ENCODE measurements around the gene SOWAHC.
"Not testable (repeated sequence)": the region's sequence is repeated elsewhere in the genome, so short reads cannot be mapped to it uniquely, and the experiment has no call there.

The SOWAHC gene

GRCh38 chr2:109615637-109616144, 1.5 kb downstream of the SOWAHC start:
- no peak for DNase-seq

- no peak for DNase-seq
Measured at GRCh38 chr2:109616184-109616583, 2.0 kb downstream of the SOWAHC start.

GRCh38 chr2:109619032-109619615, 5.0 kb downstream of the SOWAHC start:
- DNase-seq = no peak

GRCh38 chr2:109623297-109623696, 9.1 kb downstream of the SOWAHC start:
- no peak for DNase-seq

- DNase-seq = no peak
Measured at GRCh38 chr2:109623923-109624322, 9.8 kb downstream of the SOWAHC start.

GRCh38 chr2:109624339-109624738, 10.2 kb downstream of the SOWAHC start:
- no peak for DNase-seq

- DNase-seq = not testable (repeated sequence)
Measured at GRCh38 chr2:109628321-109628720, 14.2 kb downstream of the SOWAHC start.

- DNase-seq = no peak
Measured at GRCh38 chr2:109629867-109630266, 15.7 kb downstream of the SOWAHC start.

GRCh38 chr2:109630441-109631430, 16.6 kb downstream of the SOWAHC start:
- no peak for DNase-seq

GRCh38 chr2:109631741-109632140, 17.6 kb downstream of the SOWAHC start:
- no peak for DNase-seq

- DNase-seq = no peak
Measured at GRCh38 chr2:109632158-109632789, 18.1 kb downstream of the SOWAHC start.

- DNase-seq = no peak
Measured at GRCh38 chr2:109633284-109633961, 19.3 kb downstream of the SOWAHC start.

GRCh38 chr2:109635426-109636304, 21.5 kb downstream of the SOWAHC start:
- DNase-seq = no peak

GRCh38 chr2:109636317-109636716, 22.2 kb downstream of the SOWAHC start:
- DNase-seq = no peak

- no peak for DNase-seq
Measured at GRCh38 chr2:109637749-109638570, 23.8 kb downstream of the SOWAHC start.

- no peak for DNase-seq
Measured at GRCh38 chr2:109638795-109639194, 24.6 kb downstream of the SOWAHC start.

GRCh38 chr2:109640000-109640399, 25.8 kb downstream of the SOWAHC start:
- DNase-seq = not testable (repeated sequence)

- no peak for DNase-seq
Measured at GRCh38 chr2:109644571-109645275, 30.6 kb downstream of the SOWAHC start.

GRCh38 chr2:109645412-109646184, 31.4 kb downstream of the SOWAHC start:
- no peak for DNase-seq
